ENCODE measurements around the gene OR10A4. TPM values are rescaled to one million over a fixed set of nuclear protein-coding genes. Genes with fewer than 3 reads are reported as not detected.

The OR10A4 gene
- total and polyA plus RNA-seq, 9 donors, result not detected

GRCh38 chr11:6927030-6927617 lies 50.7 kb downstream of the OR10A4 start:
- no peak overlapping the region for H3K27ac ChIP-seq
- H3K27me3 ChIP-seq, result no peaks in the 10 kb centered on the region
- intact Hi-C loops (cut with DNase I), result no loop called here
- no peaks in the 10 kb centered on the region for H3K36me3 ChIP-seq
- peak overlapping the region; percentile 49 for H3K4me3 ChIP-seq
- TF ChIP-seq CTCF (IDR thresholded peaks at IDR 0.05), result no peak
- no peak for TF ChIP-seq POLR2A (IDR thresholded peaks at IDR 0.05)
- no peak for TF ChIP-seq EP300 (IDR thresholded peaks at IDR 0.05)
- no peak for DNase-seq
- H3K4me1 ChIP-seq (ENCODE audit: insufficient read depth), result peaks cover 3% of the 10 kb centered on the region
- H3K9me3 ChIP-seq, result no peaks in the 10 kb centered on the region
- 2 to 11% (median 5%) methylated on average over 11 of the region's 11 CpGs for WGBS, 3 donors

Other genes with a start within 250 kb of the OR10A4 start
- 10 to 100 TPM; 14.8 to 36.8 (median 23.0) TPM for gene DCHS1, start 220.8 kb upstream of the OR10A4 start, total RNA-seq
- gene DCHS1, start 220.8 kb upstream of the OR10A4 start, polyA plus RNA-seq, result 10 to 100 TPM in 1 of 2 donors, 1 to 10 TPM in 1; 5.2 to 20.2 TPM
- 10 to 100 TPM; 23.0 to 37.9 (median 30.7) TPM for gene MRPL17, start 193.3 kb upstream of the OR10A4 start, total RNA-seq
- 10 to 100 TPM; 28.2 to 30.1 TPM for gene MRPL17, start 193.3 kb upstream of the OR10A4 start, polyA plus RNA-seq
- gene OR2AG2, start 104.6 kb upstream of the OR10A4 start, total RNA-seq, result under 1 TPM in 4 of 7 donors, not detected in 3; under 0.01 to 0.17 (median 0.05) TPM
- under 1 TPM in 1 of 2 donors, not detected in 1; 0.03 TPM for gene OR2AG2, start 104.6 kb upstream of the OR10A4 start, polyA plus RNA-seq
- not detected for gene OR2AG1, start 93.6 kb upstream of the OR10A4 start, total RNA-seq
- not detected for gene OR2AG1, start 93.6 kb upstream of the OR10A4 start, polyA plus RNA-seq
- under 1 TPM in 5 of 7 donors, not detected in 2; 0.17 to 0.46 (median 0.20) TPM for gene OR6A2, start 76.9 kb upstream of the OR10A4 start, total RNA-seq
- not detected for gene OR6A2, start 76.9 kb upstream of the OR10A4 start, polyA plus RNA-seq
- gene OR10A5, start 30.9 kb upstream of the OR10A4 start, total RNA-seq, result not detected
- gene OR10A5, start 30.9 kb upstream of the OR10A4 start, polyA plus RNA-seq, result not detected
- gene OR10A2, start 13.6 kb upstream of the OR10A4 start, total RNA-seq, result not detected
- not detected for gene OR10A2, start 13.6 kb upstream of the OR10A4 start, polyA plus RNA-seq
- gene OR2D2, start 15.9 kb downstream of the OR10A4 start, total RNA-seq, result under 1 TPM in 2 of 7 donors, not detected in 5; 0.22 to 0.92 TPM
- not detected for gene OR2D2, start 15.9 kb downstream of the OR10A4 start, polyA plus RNA-seq
- gene OR2D3, start 44.4 kb downstream of the OR10A4 start, total RNA-seq, result not detected
- gene OR2D3, start 44.4 kb downstream of the OR10A4 start, polyA plus RNA-seq, result not detected
- gene ZNF215, start 49.8 kb downstream of the OR10A4 start, total RNA-seq, result 1 to 10 TPM in 5 of 7 donors, under 1 TPM in 2; 0.57 to 1.9 (median 1.1) TPM
- gene ZNF215, start 49.8 kb downstream of the OR10A4 start, polyA plus RNA-seq, result 1 to 10 TPM in 1 of 2 donors, under 1 TPM in 1; 0.42 to 1.6 TPM
- 1 to 10 TPM; 3.7 to 6.8 (median 6.5) TPM for gene ZNF214, start 143.7 kb downstream of the OR10A4 start, total RNA-seq
- 1 to 10 TPM; 3.2 to 3.5 TPM for gene ZNF214, start 143.7 kb downstream of the OR10A4 start, polyA plus RNA-seq
- under 1 TPM in 6 of 7 donors, not detected in 1; 0.10 to 0.33 (median 0.19) TPM for gene NLRP14, start 143.9 kb downstream of the OR10A4 start, total RNA-seq
- gene NLRP14, start 143.9 kb downstream of the OR10A4 start, polyA plus RNA-seq, result under 1 TPM; 0.08 to 0.15 TPM
- not detected for gene RBMXL2, start 212.4 kb downstream of the OR10A4 start, total RNA-seq
- gene RBMXL2, start 212.4 kb downstream of the OR10A4 start, polyA plus RNA-seq, result not detected

Measured in ovary (tissue), 9 donors.